NCI-H2081 treated with DMSO at 0.1 percent for 48 hours (cell line): ENCODE results near the gene MMP25.

Experiments used
- DNase-seq: peaks from one replicate; lab custom pipeline; 2025; lab: John Stamatoyannopoulos, UW

Gene MMP25

GRCh38 chr16:3045758-3046640 is at the start of gene MMP25:
Gene MMP25, plus strand, starts transcription at chr16:3046561. Its CDS starts 357 bp downstream, at chr16:3046918.
- DNase-seq, result no peak

- no peak for DNase-seq
These were observed 46.4 kb upstream of the MMP25 start for GRCh38 chr16:2999929-3000328.

- no peak for DNase-seq
These were observed 45.8 kb upstream of the MMP25 start for GRCh38 chr16:3000540-3000939.

GRCh38 chr16:3001316-3001715 is 45.0 kb upstream of the MMP25 start:
- DNase-seq, result no peak

GRCh38 chr16:3003582-3004270 is 42.6 kb upstream of the MMP25 start:
- peak; percentile 97 for DNase-seq

- DNase-seq, result no peak
These were observed 42.0 kb upstream of the MMP25 start for GRCh38 chr16:3004319-3004718.

- no peak for DNase-seq
These were observed 41.5 kb upstream of the MMP25 start for GRCh38 chr16:3004781-3005284.

- DNase-seq, result no peak
These were observed 39.1 kb upstream of the MMP25 start for GRCh38 chr16:3007059-3007956.

- DNase-seq, result no peak
These were observed 38.2 kb upstream of the MMP25 start for GRCh38 chr16:3007957-3008689.

GRCh38 chr16:3008690-3009037 is 37.7 kb upstream of the MMP25 start:
- no peak for DNase-seq

- DNase-seq, result no peak
These were observed 36.6 kb upstream of the MMP25 start for GRCh38 chr16:3009568-3010390.

- no peak for DNase-seq
These were observed 35.9 kb upstream of the MMP25 start for GRCh38 chr16:3010510-3010909.

GRCh38 chr16:3012246-3012645 is 34.1 kb upstream of the MMP25 start:
- DNase-seq, result no peak

GRCh38 chr16:3012828-3013420 is 33.4 kb upstream of the MMP25 start, which contains the start of gene CLDN9:
Gene CLDN9, plus strand, starts transcription at chr16:3012923. Its CDS starts 440 bp downstream, at chr16:3013363.
- DNase-seq, result no peak

GRCh38 chr16:3013491-3013951 is 32.8 kb upstream of the MMP25 start:
- no peak for DNase-seq

- no peak for DNase-seq
These were observed 32.2 kb upstream of the MMP25 start for GRCh38 chr16:3013998-3014690.

- DNase-seq, result no peak
These were observed 31.4 kb upstream of the MMP25 start for GRCh38 chr16:3014971-3015370.

GRCh38 chr16:3015865-3016521 is 30.4 kb upstream of the MMP25 start:
- DNase-seq, result no peak

GRCh38 chr16:3017344-3017743 is 29.0 kb upstream of the MMP25 start:
- no peak for DNase-seq
